Prostate gland (tissue), 2 donors: ENCODE measurements around the gene HACD2.

Experiments used
- POLR2A ChIP-seq: fragments of 450-650 bp; IDR thresholded peaks from one replicate; pipeline ENCODE4 v1.6.1; 2016; ENCODE audit warnings: antibody characterized with exemption, mild to moderate bottlenecking
- TF ChIP-seq, protein P1 (sequence below), 4 experiments: fragments of 200-600 bp in 2 of 4; fragments of 450-650 bp in 2 of 4; sonication (generic) in 2 of 4; IDR thresholded peaks; 1 replicate in 3 of 4; 2 replicates in 1 of 4; pipeline ENCODE4 v1.5.1; 2016 to 2019; ENCODE audit warnings: antibody characterized with exemption in 4 of 4, mild to moderate bottlenecking in 2 of 4, moderate library complexity in 2 of 4

DNA sequence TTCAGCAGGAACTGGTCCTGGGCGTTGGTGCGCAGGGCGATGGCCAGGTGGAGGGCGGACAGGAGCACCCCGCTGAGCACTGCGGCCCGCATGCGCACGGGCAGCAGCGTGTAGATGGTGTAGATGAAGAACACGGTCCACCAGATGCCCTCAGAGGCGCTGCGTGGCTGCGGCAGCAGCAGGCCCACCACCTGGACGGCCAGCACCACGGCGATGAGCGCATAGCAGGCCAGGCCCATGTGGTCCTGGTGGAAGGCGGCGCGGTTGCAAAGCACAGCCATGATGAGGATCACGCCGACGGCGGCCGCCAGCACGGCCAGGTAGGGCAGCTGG is 137.5 kb downstream of the HACD2 start:
- TF ChIP-seq, protein P1, sequence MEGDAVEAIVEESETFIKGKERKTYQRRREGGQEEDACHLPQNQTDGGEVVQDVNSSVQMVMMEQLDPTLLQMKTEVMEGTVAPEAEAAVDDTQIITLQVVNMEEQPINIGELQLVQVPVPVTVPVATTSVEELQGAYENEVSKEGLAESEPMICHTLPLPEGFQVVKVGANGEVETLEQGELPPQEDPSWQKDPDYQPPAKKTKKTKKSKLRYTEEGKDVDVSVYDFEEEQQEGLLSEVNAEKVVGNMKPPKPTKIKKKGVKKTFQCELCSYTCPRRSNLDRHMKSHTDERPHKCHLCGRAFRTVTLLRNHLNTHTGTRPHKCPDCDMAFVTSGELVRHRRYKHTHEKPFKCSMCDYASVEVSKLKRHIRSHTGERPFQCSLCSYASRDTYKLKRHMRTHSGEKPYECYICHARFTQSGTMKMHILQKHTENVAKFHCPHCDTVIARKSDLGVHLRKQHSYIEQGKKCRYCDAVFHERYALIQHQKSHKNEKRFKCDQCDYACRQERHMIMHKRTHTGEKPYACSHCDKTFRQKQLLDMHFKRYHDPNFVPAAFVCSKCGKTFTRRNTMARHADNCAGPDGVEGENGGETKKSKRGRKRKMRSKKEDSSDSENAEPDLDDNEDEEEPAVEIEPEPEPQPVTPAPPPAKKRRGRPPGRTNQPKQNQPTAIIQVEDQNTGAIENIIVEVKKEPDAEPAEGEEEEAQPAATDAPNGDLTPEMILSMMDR (IDR thresholded peaks at IDR 0.05): no peak
- no peak for TF ChIP-seq POLR2A
